ENCODE data around the gene FANCG. TPM values are rescaled to one million over a fixed set of nuclear protein-coding genes. Genes with fewer than 3 reads are reported as not detected.

Gene FANCG
- total and polyA plus RNA-seq, 2 donors (not counting 1 experiment from before 2014, with no cell fraction given): 26.5 to 40.1 TPM

DNA sequence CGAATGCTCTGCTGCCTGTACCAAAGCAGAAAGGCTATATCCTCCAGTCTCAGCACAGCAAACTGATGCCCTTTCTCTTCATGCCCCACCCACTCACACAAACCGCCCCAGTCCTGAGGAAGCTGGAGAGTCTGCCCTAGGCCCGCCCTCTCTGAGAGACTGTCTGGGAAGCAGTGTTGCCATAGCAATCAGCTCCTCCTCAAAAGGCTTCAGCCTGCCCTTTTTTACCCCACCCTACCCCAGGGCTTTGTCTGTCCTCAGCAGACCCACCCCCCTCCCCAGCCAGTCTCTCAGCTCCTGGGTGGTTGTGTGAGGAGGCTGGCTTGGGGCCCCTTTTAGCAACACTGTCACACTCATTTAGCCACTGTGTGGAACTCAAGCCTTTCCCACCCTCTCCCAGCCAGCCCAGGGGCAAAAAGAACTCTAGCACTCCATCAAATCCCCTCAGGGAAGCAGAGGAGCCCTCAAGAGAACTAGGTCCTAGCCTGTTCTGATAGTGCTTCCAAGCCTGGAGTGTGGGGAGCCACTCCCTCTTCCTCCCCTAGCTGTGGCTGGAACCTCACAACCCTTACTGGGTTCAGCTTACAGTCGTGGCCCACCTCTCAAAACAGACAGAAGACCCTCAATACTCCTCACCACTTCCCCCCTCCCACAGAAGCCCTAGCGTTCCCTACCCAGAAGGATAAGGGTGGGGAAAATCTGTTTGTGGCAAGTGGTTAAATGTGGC, 34.5 kb upstream of the FANCG start:
- CTCF ChIA-PET: interaction anchor here (0.6 to 2.0 kb wide), 9 partner anchors 10 to 1912 kb away, joined by 3 to 13 read pairs (median 3); partner anchors contain the start of gene STOML2
- Histone ChIP-seq H3K27ac (ENCODE audit: low read length in 2 of 2) (peak overlapping the region; percentile 57 to 93), H3K9me3 (ENCODE audit: control extremely low read depth in 1 of 3, control insufficient read depth in 2 of 3, insufficient read depth in 1 of 3, low read length in 2 of 3) (no peaks in the 10 kb centered on the region), H4K20me1 (ENCODE audit: control insufficient read depth, insufficient read depth, low read length, poor library complexity, severe bottlenecking) (no peaks in the 10 kb centered on the region), H3K4me1 (ENCODE audit: control insufficient read depth in 2 of 2, insufficient read depth in 2 of 2, low read length in 2 of 2) (peaks cover 38 to 54% of the 10 kb centered on the region in 2 donors), H3K27me3 (replicated peaks in 1 of 4; ENCODE audit: control extremely low read depth in 1 of 4, control insufficient read depth in 3 of 4, insufficient read depth in 4 of 4, low read length in 3 of 4) (no peaks in the 10 kb centered on the region), H3K9ac (ENCODE audit: low read length) (peak overlapping the region; percentile 88), H2AFZ (ENCODE audit: insufficient read depth, low read depth, low read length, poor library complexity, severe bottlenecking) (peak overlapping the region; percentile 98), H3K4me2 (replicated peaks; ENCODE audit: low read depth, low read length, poor library complexity, severe bottlenecking) (peak overlapping the region; percentile 99), H3K4me3 (ENCODE audit: control extremely low read depth in 1 of 5, extremely low read depth in 1 of 5, insufficient read depth in 1 of 5, low read depth in 2 of 5, low read length in 4 of 5) (peak overlapping the region in 4 of 5 experiments; percentile 3 to 86 (median 71)), H3K36me3 (replicated peaks in 1 of 2; ENCODE audit: control extremely low read depth in 1 of 2, control insufficient read depth in 1 of 2, extremely low read depth in 1 of 2, insufficient read depth in 2 of 2, low read length in 1 of 2) (no peaks in the 10 kb centered on the region), H3K79me2 (ENCODE audit: control insufficient read depth, insufficient read depth, low read length) (peaks cover 4% of the 10 kb centered on the region)
- peak overlapping the region; percentile 98 for H3K4me3 Mint-ChIP-seq
- peak overlapping the region; percentile 88 for H3K27ac Mint-ChIP-seq
- intact Hi-C loops (cut with micrococcal nuclease): loop anchor here (5.0 to 10.0 kb wide), 2 partner anchors 657 to 921 kb away; partner anchors contain the start of genes DNAI1, FAM219A and RECK
- peak; percentile 67 for DNase-seq
- TF ChIP-seq, protein P1, sequence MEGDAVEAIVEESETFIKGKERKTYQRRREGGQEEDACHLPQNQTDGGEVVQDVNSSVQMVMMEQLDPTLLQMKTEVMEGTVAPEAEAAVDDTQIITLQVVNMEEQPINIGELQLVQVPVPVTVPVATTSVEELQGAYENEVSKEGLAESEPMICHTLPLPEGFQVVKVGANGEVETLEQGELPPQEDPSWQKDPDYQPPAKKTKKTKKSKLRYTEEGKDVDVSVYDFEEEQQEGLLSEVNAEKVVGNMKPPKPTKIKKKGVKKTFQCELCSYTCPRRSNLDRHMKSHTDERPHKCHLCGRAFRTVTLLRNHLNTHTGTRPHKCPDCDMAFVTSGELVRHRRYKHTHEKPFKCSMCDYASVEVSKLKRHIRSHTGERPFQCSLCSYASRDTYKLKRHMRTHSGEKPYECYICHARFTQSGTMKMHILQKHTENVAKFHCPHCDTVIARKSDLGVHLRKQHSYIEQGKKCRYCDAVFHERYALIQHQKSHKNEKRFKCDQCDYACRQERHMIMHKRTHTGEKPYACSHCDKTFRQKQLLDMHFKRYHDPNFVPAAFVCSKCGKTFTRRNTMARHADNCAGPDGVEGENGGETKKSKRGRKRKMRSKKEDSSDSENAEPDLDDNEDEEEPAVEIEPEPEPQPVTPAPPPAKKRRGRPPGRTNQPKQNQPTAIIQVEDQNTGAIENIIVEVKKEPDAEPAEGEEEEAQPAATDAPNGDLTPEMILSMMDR (IDR thresholded peaks at IDR 0.05): no peak
- TF ChIP-seq EZH2 (IDR thresholded peaks at IDR 0.05; ENCODE audit: borderline replicate concordance, insufficient read depth, low read depth, low read length, poor library complexity, severe bottlenecking): no peak
- no peaks in the 10 kb centered on the region for H3K9me3 Mint-ChIP-seq (ENCODE audit: insufficient read depth)
- no peak for ATAC-seq (ENCODE audit: low read depth)
- H3K4me1 Mint-ChIP-seq: peaks cover 64% of the 10 kb centered on the region
- POLR2A ChIA-PET: interaction anchor here (0.6 to 1.7 kb wide), 5 partner anchors 11 to 536 kb away, joined by 3 to 15 read pairs (median 9); partner anchors contain the start of genes SIT1, STOML2 and VCP
- H3K27me3 Mint-ChIP-seq: no peaks in the 10 kb centered on the region
- WGBS (ENCODE audit: insufficient coverage): 13% methylated on average over 2 of the region's 5 CpGs
